H1 (cell line): ENCODE measurements around the gene TMEM169. TPM values are rescaled to one million over a fixed set of nuclear protein-coding genes. Genes with fewer than 3 reads are reported as not detected.

Experiments
- CTCF ChIA-PET: fragments of 300-600 bp; sonication (Branson Sonifier 250); formaldehyde crosslinking; loops from one replicate; lab custom pipeline; 2021; ENCODE audit not compliant: partially characterized antibody; lab: Charles Lee
- POLR2A ChIA-PET: fragments of 300-600 bp; sonication (Branson Sonifier 250); formaldehyde crosslinking; loops from one replicate; lab custom pipeline; 2021; ENCODE audit warnings: inconsistent platforms; ENCODE audit not compliant: partially characterized antibody; lab: Charles Lee
- DNase-seq, 2 experiments: peaks; one replicate each; pipeline versions ENCODE4 v3.0.0 to v3.0.0-alpha.2; 2010 to 2022; ENCODE audit warnings: low spot score in 2 of 2, low read depth in 1 of 2, mixed read lengths in 1 of 2
- FAIRE-seq: peaks from 2 replicates; lab custom pipeline; 2011; peaks lifted over from hg19 to GRCh38; lab: Jason Lieb, UNC
- H2AFZ ChIP-seq: 2 replicates; pipeline ENCODE4 v1.8.1; 2012; ENCODE audit warnings: low read length, inconsistent platforms
- H2AK5ac ChIP-seq: 2 replicates; pipeline ENCODE4 v1.6.1; 2013; ENCODE audit warnings: low read depth, low read length
- H2BK120ac ChIP-seq: replicated peaks from 2 replicates; pipeline ENCODE3; 2013; ENCODE audit warnings: low read depth, low read length, inconsistent platforms
- H2BK12ac ChIP-seq: 2 replicates; pipeline ENCODE4 v1.6.1; 2013; ENCODE audit warnings: low read depth, low read length
- H2BK15ac ChIP-seq: 2 replicates; pipeline ENCODE4 v1.6.1; 2013; ENCODE audit warnings: low read length
- H2BK20ac ChIP-seq: 2 replicates; pipeline ENCODE4 v1.6.1; 2013; ENCODE audit warnings: low read length
- H2BK5ac ChIP-seq: 2 replicates; pipeline ENCODE4 v1.6.1; 2013; ENCODE audit warnings: low read depth, low read length
- H3K14ac ChIP-seq: 2 replicates; pipeline ENCODE4 v1.6.1; 2013; ENCODE audit warnings: inconsistent platforms; ENCODE audit not compliant: insufficient read length
- H3K18ac ChIP-seq: 2 replicates; pipeline ENCODE4 v1.6.1; 2013; ENCODE audit warnings: low read length; ENCODE audit errors: extremely low read depth
- H3K23ac ChIP-seq: 2 replicates; pipeline ENCODE4 v1.6.1; 2013; ENCODE audit warnings: inconsistent platforms; ENCODE audit not compliant: insufficient read length
- H3K23me2 ChIP-seq: 2 replicates; pipeline ENCODE4 v1.6.1; 2013; ENCODE audit warnings: low read depth, low read length
- H3K27ac ChIP-seq: 2 replicates; pipeline ENCODE4 v1.6.1; 2011; ENCODE audit warnings: low read depth, low read length, inconsistent platforms
- H3K27me3 ChIP-seq, 4 experiments: replicated peaks in 1 of 4; 1 replicate in 1 of 4; 2 replicates in 3 of 4; pipeline versions ENCODE4 v1.6.1 to v1.8.1; 2011 to 2013; ENCODE audit warnings: low read length in 3 of 4, mild to moderate bottlenecking in 3 of 4, inconsistent platforms in 2 of 4, mixed read lengths in 2 of 4, moderate library complexity in 1 of 4; ENCODE audit not compliant: control insufficient read depth in 3 of 4, insufficient read depth in 3 of 4; ENCODE audit errors: extremely low read depth in 1 of 4
- H3K36me3 ChIP-seq, 4 experiments: 2 replicates each; pipeline versions ENCODE4 v1.6.1 to v1.8.1; 2011 to 2013; ENCODE audit warnings: mild to moderate bottlenecking in 4 of 4, low read length in 3 of 4, moderate library complexity in 2 of 4, control low read depth in 1 of 4, inconsistent platforms in 1 of 4; ENCODE audit not compliant: insufficient read depth in 4 of 4, control insufficient read depth in 2 of 4
- H3K4ac ChIP-seq: replicated peaks from 2 replicates; pipeline ENCODE3; 2013; ENCODE audit warnings: low read length, low read depth, mixed read lengths, inconsistent platforms; ENCODE audit not compliant: insufficient read length
- H3K4me1 ChIP-seq, 4 experiments: replicated peaks in 1 of 4; 1 replicate in 1 of 4; 2 replicates in 3 of 4; pipeline versions ENCODE4 v1.6.1 to v1.8.1; 2011 to 2013; ENCODE audit warnings: low read length in 3 of 4, inconsistent platforms in 2 of 4, mixed read lengths in 1 of 4; ENCODE audit not compliant: insufficient read depth in 4 of 4, control insufficient read depth in 3 of 4
- H3K4me2 ChIP-seq, 2 experiments: 2 replicates each; pipeline versions ENCODE4 v1.6.1 to v1.8.1; 2011 to 2013; ENCODE audit warnings: low read depth in 2 of 2, low read length in 2 of 2, control low read depth in 1 of 2, inconsistent platforms in 1 of 2, mild to moderate bottlenecking in 1 of 2; ENCODE audit not compliant: insufficient read depth in 1 of 2
- H3K4me3 ChIP-seq, 4 experiments: fragments of 200-600, 300-600 bp in 1 of 4; sonication (generic), shearing (Covaris generic), sonication (Bioruptor Twin) in 1 of 4; 2 replicates each; pipeline versions ENCODE4 v1.5.1 to v1.8.1; 2011 to 2016; ENCODE audit warnings: low read length in 4 of 4, low read depth in 3 of 4, control low read depth in 2 of 4, inconsistent platforms in 2 of 4, mild to moderate bottlenecking in 2 of 4, mixed read lengths in 1 of 4, moderate library complexity in 1 of 4; ENCODE audit not compliant: insufficient read depth in 2 of 4; ENCODE audit errors: extremely low read depth in 1 of 4
- H3K56ac ChIP-seq: replicated peaks from 2 replicates; pipeline ENCODE3; 2013; ENCODE audit warnings: low read depth, mild to moderate bottlenecking, mixed read lengths, low read length, inconsistent platforms; ENCODE audit not compliant: insufficient read length
- H3K79me1 ChIP-seq: 2 replicates; pipeline ENCODE4 v1.6.1; 2013; ENCODE audit warnings: low read depth, low read length, control low read depth
- H3K79me2 ChIP-seq, 2 experiments: 2 replicates each; pipeline versions ENCODE4 v1.6.1 to v1.8.1; 2012 to 2013; ENCODE audit warnings: low read length in 2 of 2, mild to moderate bottlenecking in 2 of 2, inconsistent platforms in 1 of 2; ENCODE audit not compliant: insufficient read depth in 2 of 2, control insufficient read depth in 1 of 2
- H3K9ac ChIP-seq, 4 experiments: replicated peaks in 1 of 4; 1 replicate in 1 of 4; 2 replicates in 3 of 4; pipeline versions ENCODE4 v1.6.1 to v1.8.1; 2011 to 2013; ENCODE audit warnings: low read depth in 3 of 4, low read length in 3 of 4, control low read depth in 2 of 4, mild to moderate bottlenecking in 2 of 4, moderate library complexity in 2 of 4, inconsistent platforms in 1 of 4; ENCODE audit errors: extremely low read depth in 1 of 4
- H3K9me3 ChIP-seq, 2 experiments: 2 replicates each; pipeline versions ENCODE4 v1.6.1 to v1.8.1; 2012 to 2013; ENCODE audit warnings: mild to moderate bottlenecking in 2 of 2, moderate library complexity in 2 of 2, control low read depth in 1 of 2, inconsistent platforms in 1 of 2, low read depth in 1 of 2, low read length in 1 of 2, mixed read lengths in 1 of 2; ENCODE audit not compliant: insufficient read depth in 2 of 2
- H4K20me1 ChIP-seq, 2 experiments: replicated peaks in 1 of 2; 2 replicates each; pipeline versions ENCODE3 to v1.8.1; 2011 to 2013; ENCODE audit warnings: inconsistent platforms in 2 of 2, low read length in 2 of 2, mild to moderate bottlenecking in 1 of 2; ENCODE audit not compliant: insufficient read depth in 2 of 2, control insufficient read depth in 1 of 2
- H4K5ac ChIP-seq: 2 replicates; pipeline ENCODE4 v1.6.1; 2013; ENCODE audit warnings: low read length, low read depth, mixed read lengths, inconsistent platforms; ENCODE audit not compliant: insufficient read length
- H4K8ac ChIP-seq: 2 replicates; pipeline ENCODE4 v1.8.0; 2013; ENCODE audit warnings: mild to moderate bottlenecking, moderate library complexity, low read length, inconsistent platforms; ENCODE audit not compliant: insufficient read depth; ENCODE audit errors: extremely low read depth
- H4K91ac ChIP-seq: replicated peaks from 2 replicates; pipeline ENCODE3; 2013; ENCODE audit warnings: low read length, mixed read lengths, inconsistent platforms; ENCODE audit not compliant: insufficient read length
- BACH1 ChIP-seq: IDR thresholded peaks from 2 replicates; pipeline ENCODE4 v1.6.1; 2012; ENCODE audit warnings: low read length, improper control_type of control experiment
- BCL11A ChIP-seq, 2 experiments: IDR thresholded peaks; one replicate each; pipeline ENCODE4 v1.6.1; 2011; ENCODE audit warnings: low read depth in 2 of 2, low read length in 2 of 2, mild to moderate bottlenecking in 2 of 2
- CBX8 ChIP-seq: fragments of 300-800, 300-1000 bp; sonication (generic); IDR thresholded peaks from 2 replicates; pipeline ENCODE4 v1.7.1; 2016; ENCODE audit warnings: low read depth, low read length, borderline replicate concordance
- CREB1 ChIP-seq: IDR thresholded peaks from 2 replicates; pipeline ENCODE4 v1.6.1; 2012; ENCODE audit warnings: inconsistent platforms
- EZH2 ChIP-seq: fragments of 200-600 bp; sonication (generic); IDR thresholded peaks from 2 replicates; pipeline ENCODE4 v1.7.1; 2012; ENCODE audit warnings: low read depth, mild to moderate bottlenecking, moderate library complexity, low read length, inconsistent platforms; ENCODE audit not compliant: severe bottlenecking
- MAFK ChIP-seq: IDR thresholded peaks from 2 replicates; pipeline ENCODE4 v1.6.1; 2012; ENCODE audit warnings: low read depth, mild to moderate bottlenecking, improper control_type of control experiment, low read length
- NRF1 ChIP-seq: IDR thresholded peaks from 2 replicates; pipeline ENCODE4 v1.6.1; 2011; ENCODE audit warnings: mild to moderate bottlenecking, low read depth, low read length, improper control_type of control experiment
- PHF8 ChIP-seq: fragments of 200-600 bp; sonication (generic); conservative IDR thresholded peaks from 2 replicates; pipeline ENCODE4 v1.7.1; 2012; ENCODE audit warnings: low read depth, mild to moderate bottlenecking, inconsistent platforms, low read length, moderate library complexity
- RNF2 ChIP-seq: fragments of 200-900, 300-1000 bp; sonication (generic); IDR thresholded peaks from 2 replicates; pipeline ENCODE4 v1.7.1; 2016; ENCODE audit warnings: borderline replicate concordance, low read depth, mild to moderate bottlenecking, antibody characterized with exemption, low read length; ENCODE audit not compliant: poor library complexity, severe bottlenecking; ENCODE audit errors: missing control alignments
- SUZ12 ChIP-seq: fragments of 200-600 bp; sonication (generic); IDR thresholded peaks from 2 replicates; pipeline ENCODE4 v1.6.1; 2012; ENCODE audit warnings: mild to moderate bottlenecking, inconsistent platforms, low read length, moderate library complexity, mixed read lengths
- TBP ChIP-seq: IDR thresholded peaks from 2 replicates; pipeline ENCODE4 v1.6.1; 2011; ENCODE audit warnings: low read depth, low read length, improper control_type of control experiment
- USF2 ChIP-seq: IDR thresholded peaks from 2 replicates; pipeline ENCODE4 v1.6.1; 2011; ENCODE audit warnings: low read length, improper control_type of control experiment
- WGBS, 2 experiments: shearing (Covaris generic) in 1 of 2; methylation state at CpG; one replicate each; pipeline versions ENCODE4 v1.1.6 to v1.1.7; 2013 to 2015; ENCODE audit warnings: low lambda C conversion rate in 2 of 2, mixed read lengths in 2 of 2, inconsistent platforms in 1 of 2, low coverage in 1 of 2, missing lambda C conversion rate in 1 of 2; ENCODE audit not compliant: insufficient replicate concordance in 2 of 2, insufficient coverage in 1 of 2, insufficient read length in 1 of 2; ENCODE audit errors: extremely low coverage in 1 of 2, missing lambda C conversion rate in 1 of 2; 5-methylcytosine and 5-hydroxymethylcytosine counted together
- polyA plus RNA-seq, 7 experiments: library from polyadenylated mRNA; depleted of rRNA in 3 of 7; stranded (reverse) in 5 of 7; unstranded in 2 of 7; fragments of >200 nt in 5 of 7; fragments of 200-250 nt in 2 of 7; gene quantifications; 1 replicate in 5 of 7; 2 replicates in 1 of 7; 4 replicates in 1 of 7; pipeline versions ENCODE4 v1.2.1 to v1.2.3, GENCODE V29; 2011 to 2013; ENCODE audit warnings: missing spikeins in 2 of 7, mixed read lengths in 2 of 7
- total RNA-seq: library from RNA; stranded (reverse); fragmentation: NEBNext Ultra II Directional; extraction: Animal tissue kit (Norgen Biotek cat#: 25700); gene quantifications from 2 replicates; pipeline ENCODE4 v1.2.1, GENCODE V29; 2021

The TMEM169 gene
- total and polyA plus RNA-seq, 2 of the 8 experiments (the other 6 are each of a cell fraction or from before 2014, with no cell fraction given): 0.41 to 2.4 TPM

GRCh38 chr2:216130346-216130971 is 48.7 kb downstream of the TMEM169 start:
- H3K18ac ChIP-seq: no peak overlapping the region
- H3K9me3 ChIP-seq: no peaks in the 10 kb centered on the region
- H3K36me3 ChIP-seq: peaks cover 48 to 100% (median 88%) of the 10 kb centered on the region in 4 experiments
- H3K27ac ChIP-seq: no peak overlapping the region
- no peak overlapping the region for H3K4ac ChIP-seq
- no peak overlapping the region for H3K9ac ChIP-seq
- no peak overlapping the region for H3K56ac ChIP-seq
- no peak overlapping the region for H2AFZ ChIP-seq
- DNase-seq (no peak), FAIRE-seq (no peak)
- no peak overlapping the region for H2BK20ac ChIP-seq
- H4K5ac ChIP-seq: no peak overlapping the region
- no peak overlapping the region for H2BK5ac ChIP-seq
- no peak overlapping the region for H2BK15ac ChIP-seq
- H3K27me3 ChIP-seq: peaks cover 0 to 1% (median 0%) of the 10 kb centered on the region in 4 experiments; a peak in 1 of 7 replicates
- H2BK120ac ChIP-seq: no peak overlapping the region
- H4K91ac ChIP-seq: no peak overlapping the region
- peaks cover 0 to 6% of the 10 kb centered on the region in 2 experiments for H4K20me1 ChIP-seq
- no peak overlapping the region for H4K8ac ChIP-seq
- H3K79me1 ChIP-seq: no peaks in the 10 kb centered on the region; the same call in 1 of the 2 replicates
- WGBS, 2 experiments: 88% methylated on average over 6 of the region's 6 CpGs; no CpG with 5 or more reads in 1 of the 2 experiments
- ChIA-PET CTCF (interaction anchor here (0.7 to 3.4 kb wide), 8 partner anchors 11 to 83 kb away, joined by 3 to 24 read pairs (median 4); no protein-coding TSS in a partner anchor), POLR2A (interaction anchor here (1.1 to 2.9 kb wide), 8 partner anchors 10 to 65 kb away, joined by 3 to 23 read pairs (median 5); no protein-coding TSS in a partner anchor)
- no peak overlapping the region for H2AK5ac ChIP-seq
- no peaks in the 10 kb centered on the region for H3K23me2 ChIP-seq
- no peak overlapping the region for H3K23ac ChIP-seq
- no peak overlapping the region for H3K14ac ChIP-seq
- H2BK12ac ChIP-seq: no peak overlapping the region
- no peak overlapping the region for H3K4me2 ChIP-seq
- no peak overlapping the region for H3K4me3 ChIP-seq
- no peaks in the 10 kb centered on the region for H3K4me1 ChIP-seq
- peaks cover 0 to 68% of the 10 kb centered on the region in 2 experiments; a peak in 2 of 4 replicates for H3K79me2 ChIP-seq
- TF ChIP-seq BCL11A (IDR thresholded peaks at IDR 0.05; ENCODE audit: low read depth in 2 of 2, low read length in 2 of 2): no peak
- TF ChIP-seq BACH1: no peak
- no peak for TF ChIP-seq CBX8
- TF ChIP-seq RNF2: no peak
- TF ChIP-seq MAFK: no peak
- TF ChIP-seq CREB1: no peak
- no peak for TF ChIP-seq NRF1
- TF ChIP-seq TBP: no peak
- TF ChIP-seq SUZ12: no peak
- no peak for TF ChIP-seq PHF8
- TF ChIP-seq USF2: no peak
- TF ChIP-seq EZH2: no peak
